22Rv1 (cell line): ENCODE data around the gene BZW2.

Experiments
- ZFX ChIP-seq: fragments of 450-650 bp; IDR thresholded peaks from 2 replicates; pipeline ENCODE4 v1.6.1; 2017; ENCODE audit warnings: antibody characterized with exemption, borderline replicate concordance
- TF ChIP-seq, protein P1 (sequence below): fragments of 450-650 bp; IDR thresholded peaks from 2 replicates; pipeline ENCODE4 v1.5.1; 2017; ENCODE audit warnings: mild to moderate bottlenecking

DNA sequence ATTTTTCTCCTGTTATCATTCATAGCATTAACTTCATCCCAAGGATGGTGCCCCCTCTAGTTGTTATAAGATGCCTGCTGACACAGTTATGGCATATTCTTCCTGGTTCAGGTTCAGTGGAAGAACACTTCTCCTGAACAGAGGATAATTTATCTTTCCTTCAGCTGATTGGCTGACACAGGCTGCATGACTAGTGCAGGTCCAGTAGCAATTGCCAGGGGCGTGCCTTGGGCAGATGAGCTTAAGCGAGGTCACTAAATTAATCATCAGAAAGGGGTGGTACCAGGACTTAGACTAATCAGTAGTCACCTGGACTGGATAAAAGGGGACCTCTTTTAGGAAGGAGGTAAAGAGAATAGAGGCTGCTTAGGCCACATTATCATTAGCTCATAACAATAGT lies 42.3 kb downstream of the BZW2 start:
- no peak for TF ChIP-seq ZFX
- TF ChIP-seq, protein P1, sequence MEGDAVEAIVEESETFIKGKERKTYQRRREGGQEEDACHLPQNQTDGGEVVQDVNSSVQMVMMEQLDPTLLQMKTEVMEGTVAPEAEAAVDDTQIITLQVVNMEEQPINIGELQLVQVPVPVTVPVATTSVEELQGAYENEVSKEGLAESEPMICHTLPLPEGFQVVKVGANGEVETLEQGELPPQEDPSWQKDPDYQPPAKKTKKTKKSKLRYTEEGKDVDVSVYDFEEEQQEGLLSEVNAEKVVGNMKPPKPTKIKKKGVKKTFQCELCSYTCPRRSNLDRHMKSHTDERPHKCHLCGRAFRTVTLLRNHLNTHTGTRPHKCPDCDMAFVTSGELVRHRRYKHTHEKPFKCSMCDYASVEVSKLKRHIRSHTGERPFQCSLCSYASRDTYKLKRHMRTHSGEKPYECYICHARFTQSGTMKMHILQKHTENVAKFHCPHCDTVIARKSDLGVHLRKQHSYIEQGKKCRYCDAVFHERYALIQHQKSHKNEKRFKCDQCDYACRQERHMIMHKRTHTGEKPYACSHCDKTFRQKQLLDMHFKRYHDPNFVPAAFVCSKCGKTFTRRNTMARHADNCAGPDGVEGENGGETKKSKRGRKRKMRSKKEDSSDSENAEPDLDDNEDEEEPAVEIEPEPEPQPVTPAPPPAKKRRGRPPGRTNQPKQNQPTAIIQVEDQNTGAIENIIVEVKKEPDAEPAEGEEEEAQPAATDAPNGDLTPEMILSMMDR, result no peak
